BJ (cell line): Measurements from ENCODE around the gene HTT. TPM values are rescaled to one million over a fixed set of nuclear protein-coding genes. Genes with fewer than 3 reads are reported as not detected.

Experiments used
- CTCF ChIA-PET: fragments of 350-600 bp; formaldehyde crosslinking; extraction: SDS; loops from one replicate; lab custom pipeline; 2021; ENCODE audit warnings: antibody characterized with exemption, inconsistent platforms; lab: Yijun Ruan, JAX
- POLR2A ChIA-PET: fragments of 300-600 bp; sonication (Branson Sonifier 250); formaldehyde crosslinking; extraction: SDS; loops from one replicate; lab custom pipeline; 2021; ENCODE audit warnings: antibody characterized with exemption; lab: Charles Lee
- DNase-seq: peaks from one replicate; pipeline ENCODE4 v3.0.0-alpha.2; 2011; ENCODE audit warnings: low read depth
- H3K27me3 ChIP-seq: 2 replicates; pipeline ENCODE4 v1.6.0; 2011; ENCODE audit warnings: low read length; ENCODE audit not compliant: control insufficient read depth, insufficient read depth
- H3K36me3 ChIP-seq: 2 replicates; pipeline ENCODE4 v1.5.1; 2011; ENCODE audit warnings: low read length; ENCODE audit not compliant: control insufficient read depth, insufficient read depth
- H3K4me3 ChIP-seq: 2 replicates; pipeline ENCODE4 v1.5.1; 2011; ENCODE audit warnings: low read depth, mild to moderate bottlenecking, control low read depth, low read length
- polyA plus RNA-seq: library from polyadenylated mRNA; depleted of rRNA; stranded (reverse); fragments of >200 nt; gene quantifications from 2 replicates; pipeline ENCODE4 v1.2.3, GENCODE V29; 2011
- TF ChIP-seq, protein P1 (sequence below): IDR thresholded peaks from 2 replicates; pipeline ENCODE4 v1.5.1; 2011; ENCODE audit warnings: low read depth, mild to moderate bottlenecking, control low read depth, inconsistent platforms, low read length, moderate library complexity; ENCODE audit not compliant: insufficient read depth

Gene HTT
- polyA plus RNA-seq, 1 experiment = 13.6 TPM

GRCh38 chr4:3115637-3116270 is 41.3 kb downstream of the HTT start:
- H3K36me3 ChIP-seq = peaks cover 7% of the 10 kb centered on the region

GRCh38 chr4:3116955-3117354 is 42.5 kb downstream of the HTT start:
- ChIA-PET POLR2A (no interaction called here), CTCF (interaction anchor here (1.1 to 3.3 kb wide), 2 partner anchors 10 to 80 kb away, joined by 3 to 15 read pairs; no protein-coding TSS in a partner anchor)
- Histone ChIP-seq H3K27me3 (no peaks in the 10 kb centered on the region), H3K4me3 (no peak overlapping the region), H3K36me3 (peaks cover 8% of the 10 kb centered on the region)
- TF ChIP-seq, protein P1, sequence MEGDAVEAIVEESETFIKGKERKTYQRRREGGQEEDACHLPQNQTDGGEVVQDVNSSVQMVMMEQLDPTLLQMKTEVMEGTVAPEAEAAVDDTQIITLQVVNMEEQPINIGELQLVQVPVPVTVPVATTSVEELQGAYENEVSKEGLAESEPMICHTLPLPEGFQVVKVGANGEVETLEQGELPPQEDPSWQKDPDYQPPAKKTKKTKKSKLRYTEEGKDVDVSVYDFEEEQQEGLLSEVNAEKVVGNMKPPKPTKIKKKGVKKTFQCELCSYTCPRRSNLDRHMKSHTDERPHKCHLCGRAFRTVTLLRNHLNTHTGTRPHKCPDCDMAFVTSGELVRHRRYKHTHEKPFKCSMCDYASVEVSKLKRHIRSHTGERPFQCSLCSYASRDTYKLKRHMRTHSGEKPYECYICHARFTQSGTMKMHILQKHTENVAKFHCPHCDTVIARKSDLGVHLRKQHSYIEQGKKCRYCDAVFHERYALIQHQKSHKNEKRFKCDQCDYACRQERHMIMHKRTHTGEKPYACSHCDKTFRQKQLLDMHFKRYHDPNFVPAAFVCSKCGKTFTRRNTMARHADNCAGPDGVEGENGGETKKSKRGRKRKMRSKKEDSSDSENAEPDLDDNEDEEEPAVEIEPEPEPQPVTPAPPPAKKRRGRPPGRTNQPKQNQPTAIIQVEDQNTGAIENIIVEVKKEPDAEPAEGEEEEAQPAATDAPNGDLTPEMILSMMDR = no peak
- DNase-seq = no peak

More at GRCh38 chr4:3115637-3116270, 41.3 kb downstream of the HTT start:
- TF ChIP-seq, protein P1 = no peak
- Histone ChIP-seq H3K4me3 (no peak overlapping the region), H3K27me3 (no peaks in the 10 kb centered on the region)
- CTCF ChIA-PET = interaction anchor here (1.1 to 3.3 kb wide), 2 partner anchors 9 to 79 kb away, joined by 3 to 15 read pairs; no protein-coding TSS in a partner anchor
- no peak for DNase-seq
- POLR2A ChIA-PET = no interaction called here

DNA sequence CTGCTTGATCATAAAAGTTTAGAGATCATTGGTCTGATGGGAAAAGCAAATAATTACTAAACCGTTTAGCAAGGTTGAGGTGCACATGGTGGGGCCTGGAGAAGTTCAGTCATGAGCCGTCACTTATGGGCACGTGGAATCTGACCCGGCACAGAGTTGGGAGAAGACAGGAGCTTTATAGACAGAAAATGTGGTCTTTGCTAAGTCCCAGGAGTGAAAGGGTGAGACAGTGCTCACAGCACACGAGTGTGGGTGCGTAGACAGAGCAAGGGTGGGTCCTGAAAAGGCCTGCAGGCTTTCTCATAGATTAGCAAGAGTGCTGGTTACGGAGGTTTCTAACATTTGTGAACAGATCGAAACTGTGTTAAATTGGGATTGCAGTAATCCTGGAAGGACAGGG is 43.8 kb downstream of the HTT start:
- POLR2A ChIA-PET = no interaction called here
- Histone ChIP-seq H3K36me3 (peaks cover 8% of the 10 kb centered on the region), H3K4me3 (no peak overlapping the region), H3K27me3 (no peaks in the 10 kb centered on the region)
- CTCF ChIA-PET = interaction anchor here (6.6 kb wide), 1 partner anchor 9 kb away, joined by 67 read pairs; no protein-coding TSS in a partner anchor
- TF ChIP-seq, protein P1 = no peak
- DNase-seq = no peak

DNA sequence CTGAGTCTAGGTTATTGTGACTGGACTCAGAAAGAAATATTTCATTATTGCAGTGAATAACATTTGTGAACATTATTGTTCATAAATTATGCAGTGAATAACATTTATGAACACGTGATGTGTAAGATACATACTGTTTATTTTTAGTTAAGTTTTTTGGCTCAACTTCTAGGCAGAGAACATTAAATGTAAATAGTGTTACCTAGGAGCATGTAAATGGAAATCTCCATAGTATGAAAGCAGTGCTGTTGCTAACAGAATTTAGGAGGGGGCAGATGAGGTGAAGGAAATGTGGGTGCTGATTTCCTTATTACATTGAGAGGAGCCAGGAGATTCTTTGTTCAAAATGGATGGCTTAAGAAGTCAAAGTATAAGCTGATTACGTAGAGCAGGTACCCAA is 45.0 kb downstream of the HTT start:
- ChIA-PET POLR2A (no interaction called here), CTCF (interaction anchor here (6.6 kb wide), 1 partner anchor 10 kb away, joined by 67 read pairs; no protein-coding TSS in a partner anchor)
- Histone ChIP-seq H3K36me3 (peaks cover 8% of the 10 kb centered on the region), H3K27me3 (no peaks in the 10 kb centered on the region), H3K4me3 (no peak overlapping the region)
- TF ChIP-seq, protein P1 = no peak
- no peak for DNase-seq

DNA sequence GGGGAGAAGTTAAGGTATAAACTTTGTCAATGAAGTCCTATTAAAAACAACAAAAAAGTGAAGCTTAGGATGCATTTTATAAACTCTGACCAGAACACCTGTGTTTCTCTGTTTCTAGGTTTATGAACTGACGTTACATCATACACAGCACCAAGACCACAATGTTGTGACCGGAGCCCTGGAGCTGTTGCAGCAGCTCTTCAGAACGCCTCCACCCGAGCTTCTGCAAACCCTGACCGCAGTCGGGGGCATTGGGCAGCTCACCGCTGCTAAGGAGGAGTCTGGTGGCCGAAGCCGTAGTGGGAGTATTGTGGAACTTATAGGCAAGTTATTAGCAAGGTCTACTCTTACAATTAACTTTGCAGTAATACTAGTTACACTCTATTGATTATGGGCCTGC is 46.6 kb downstream of the HTT start:
- Histone ChIP-seq H3K4me3 (no peak overlapping the region), H3K27me3 (no peaks in the 10 kb centered on the region), H3K36me3 (peaks cover 6% of the 10 kb centered on the region)
- ChIA-PET CTCF (interaction anchor here (0.8 to 6.6 kb wide), 3 partner anchors 8 to 14 kb away, joined by 3 to 67 read pairs (median 21); no protein-coding TSS in a partner anchor), POLR2A (no interaction called here)
- TF ChIP-seq, protein P1 = no peak
- no peak for DNase-seq
